ENCODE measurements around the gene GFOD1. TPM values are rescaled to one million over a fixed set of nuclear protein-coding genes. Genes with fewer than 3 reads are reported as not detected.

GFOD1 gene
- polyA plus RNA-seq, 1 donor from 2014 or later, result 7.0 TPM

GRCh38 chr6:13493147-13493546 is 5.7 kb upstream of the GFOD1 start:
- Histone ChIP-seq H3K4me3 (ENCODE audit: low read length) (no peak overlapping the region), H3K36me3 (ENCODE audit: insufficient read depth, low read length) (no peaks in the 10 kb centered on the region), H2AFZ (ENCODE audit: low read depth, low read length) (no peak overlapping the region), H3F3A (ENCODE audit: insufficient read depth, low read length, poor library complexity, severe bottlenecking) (no peaks in the 10 kb centered on the region), H3K9me2 (ENCODE audit: insufficient read depth, low read length) (no peaks in the 10 kb centered on the region), H3K27me3 (ENCODE audit: insufficient read depth, low read depth, low read length) (no peaks in the 10 kb centered on the region), H3K79me2 (replicated peaks; ENCODE audit: insufficient read depth, low read length) (no peaks in the 10 kb centered on the region), H3K4me2 (ENCODE audit: low read length) (no peak overlapping the region), H3K27ac (ENCODE audit: low read length) (no peak overlapping the region), H3K9me3 (ENCODE audit: low read length) (no peaks in the 10 kb centered on the region), H3K9ac (ENCODE audit: low read length) (no peak overlapping the region), H4K20me1 (ENCODE audit: insufficient read depth) (no peaks in the 10 kb centered on the region)
- no peak for TF ChIP-seq EP300 (conservative IDR thresholded peaks at IDR 0.05; ENCODE audit: poor library complexity, severe bottlenecking)
- TF ChIP-seq EZH2 (IDR thresholded peaks at IDR 0.05; ENCODE audit: borderline replicate concordance, insufficient read depth, low read length, poor library complexity, severe bottlenecking), result no peak
- TF ChIP-seq TAF1 (IDR thresholded peaks at IDR 0.05; ENCODE audit: low read depth), result no peak
- no peak for TF ChIP-seq POLR2AphosphoS5 (IDR thresholded peaks at IDR 0.05)
- TF ChIP-seq MXI1 (conservative IDR thresholded peaks at IDR 0.05; ENCODE audit: poor library complexity, severe bottlenecking), result no peak
- TF ChIP-seq REST (IDR thresholded peaks at IDR 0.05; ENCODE audit: borderline replicate concordance), result no peak
- no peak for TF ChIP-seq RAD21 (conservative IDR thresholded peaks at IDR 0.05)
- no peak for TF ChIP-seq CTCF (IDR thresholded peaks at IDR 0.05; ENCODE audit: poor library complexity, severe bottlenecking)
- TF ChIP-seq SMC3 (conservative IDR thresholded peaks at IDR 0.05; ENCODE audit: poor library complexity), result no peak

- Histone ChIP-seq H3K9ac (ENCODE audit: low read length) (no peak overlapping the region), H3K9me2 (ENCODE audit: insufficient read depth, low read length) (no peaks in the 10 kb centered on the region), H4K20me1 (ENCODE audit: insufficient read depth) (no peaks in the 10 kb centered on the region), H3K36me3 (ENCODE audit: insufficient read depth, low read length) (no peaks in the 10 kb centered on the region), H3K9me3 (ENCODE audit: low read length) (no peaks in the 10 kb centered on the region), H3K27ac (ENCODE audit: low read length) (no peak overlapping the region), H3K79me2 (replicated peaks; ENCODE audit: insufficient read depth, low read length) (no peaks in the 10 kb centered on the region), H3F3A (ENCODE audit: insufficient read depth, low read length, poor library complexity, severe bottlenecking) (no peaks in the 10 kb centered on the region), H3K4me3 (ENCODE audit: low read length) (no peak overlapping the region), H2AFZ (ENCODE audit: low read depth, low read length) (no peak overlapping the region), H3K27me3 (ENCODE audit: insufficient read depth, low read depth, low read length) (no peaks in the 10 kb centered on the region), H3K4me2 (ENCODE audit: low read length) (no peak overlapping the region)
- TF ChIP-seq EZH2 (IDR thresholded peaks at IDR 0.05; ENCODE audit: borderline replicate concordance, insufficient read depth, low read length, poor library complexity, severe bottlenecking), result no peak
- TF ChIP-seq POLR2AphosphoS5 (IDR thresholded peaks at IDR 0.05), result no peak
- TF ChIP-seq CTCF (IDR thresholded peaks at IDR 0.05; ENCODE audit: poor library complexity, severe bottlenecking), result no peak
- TF ChIP-seq TAF1 (IDR thresholded peaks at IDR 0.05; ENCODE audit: low read depth), result no peak
- no peak for TF ChIP-seq RAD21 (conservative IDR thresholded peaks at IDR 0.05)
- TF ChIP-seq EP300 (conservative IDR thresholded peaks at IDR 0.05; ENCODE audit: poor library complexity, severe bottlenecking), result no peak
- no peak for TF ChIP-seq REST (IDR thresholded peaks at IDR 0.05; ENCODE audit: borderline replicate concordance)
- no peak for TF ChIP-seq SMC3 (conservative IDR thresholded peaks at IDR 0.05; ENCODE audit: poor library complexity)
- no peak for TF ChIP-seq MXI1 (conservative IDR thresholded peaks at IDR 0.05; ENCODE audit: poor library complexity, severe bottlenecking)
These were observed 5.0 kb upstream of the GFOD1 start for GRCh38 chr6:13492357-13492756.
